ENCODE results near the gene TTBK2.

TTBK2 gene

GRCh38 chr15:42939841-42940240 is 19.3 kb upstream of the TTBK2 start:
- Histone ChIP-seq H3K27ac (no peak overlapping the region), H3K4me3 (ENCODE audit: low read depth, low read length) (no peak overlapping the region), H3K27me3 (replicated peaks) (no peaks in the 10 kb centered on the region), H3K36me3 (replicated peaks) (peaks cover under 1% of the 10 kb centered on the region)
- in situ Hi-C loops (cut with HindIII; ENCODE audit: low pct_ligation_motif_present, low sequenced_read_pairs), result no loop called here
- no peak for DNase-seq
- no peak for TF ChIP-seq CTCF (IDR thresholded peaks at IDR 0.05; ENCODE audit: low read depth, low read length, missing control alignments)

GRCh38 chr15:42937143-42937542 is 16.6 kb upstream of the TTBK2 start:
- Histone ChIP-seq H3K27me3 (replicated peaks) (no peaks in the 10 kb centered on the region), H3K4me3 (ENCODE audit: low read depth, low read length) (no peak overlapping the region), H3K36me3 (replicated peaks) (no peaks in the 10 kb centered on the region), H3K27ac (no peak overlapping the region)
- in situ Hi-C loops (cut with HindIII; ENCODE audit: low pct_ligation_motif_present, low sequenced_read_pairs), result no loop called here
- TF ChIP-seq CTCF (IDR thresholded peaks at IDR 0.05; ENCODE audit: low read depth, low read length, missing control alignments), result no peak
- no peak for DNase-seq

- Histone ChIP-seq H3K36me3 (replicated peaks) (no peaks in the 10 kb centered on the region), H3K27me3 (replicated peaks) (no peaks in the 10 kb centered on the region), H3K27ac (no peak overlapping the region), H3K4me3 (ENCODE audit: low read depth, low read length) (no peak overlapping the region)
- in situ Hi-C loops (cut with HindIII; ENCODE audit: low pct_ligation_motif_present, low sequenced_read_pairs), result no loop called here
- DNase-seq, result no peak
- no peak for TF ChIP-seq CTCF (IDR thresholded peaks at IDR 0.05; ENCODE audit: low read depth, low read length, missing control alignments)
Observed at GRCh38 chr15:42933886-42934667, 13.5 kb upstream of the TTBK2 start.

- no peak for TF ChIP-seq CTCF (IDR thresholded peaks at IDR 0.05; ENCODE audit: low read depth, low read length, missing control alignments)
- DNase-seq, result no peak
Observed at GRCh38 chr15:42932833-42933515, 12.4 kb upstream of the TTBK2 start.

GRCh38 chr15:42931702-42932486 is 11.3 kb upstream of the TTBK2 start:
- no peak overlapping the region for H3K4me3 ChIP-seq (ENCODE audit: low read depth, low read length)
- TF ChIP-seq CTCF (IDR thresholded peaks at IDR 0.05; ENCODE audit: low read depth, low read length, missing control alignments), result no peak
- H3K27me3 ChIP-seq (replicated peaks), result no peaks in the 10 kb centered on the region
- in situ Hi-C loops (cut with HindIII; ENCODE audit: low pct_ligation_motif_present, low sequenced_read_pairs), result no loop called here
- no peak for DNase-seq
- no peaks in the 10 kb centered on the region for H3K36me3 ChIP-seq (replicated peaks)
- H3K27ac ChIP-seq, result no peak overlapping the region

More at GRCh38 chr15:42932833-42933515, 12.4 kb upstream of the TTBK2 start:
- no peak overlapping the region for H3K4me3 ChIP-seq (ENCODE audit: low read depth, low read length)
- in situ Hi-C loops (cut with HindIII; ENCODE audit: low pct_ligation_motif_present, low sequenced_read_pairs), result no loop called here
- H3K27ac ChIP-seq, result no peak overlapping the region
- no peaks in the 10 kb centered on the region for H3K27me3 ChIP-seq (replicated peaks)
- no peaks in the 10 kb centered on the region for H3K36me3 ChIP-seq (replicated peaks)

Data from brain microvascular endothelial cell (primary cell).